22Rv1 (cell line): ENCODE data around the gene CLIP2.

Experiments
- ZFX ChIP-seq: fragments of 450-650 bp; IDR thresholded peaks from 2 replicates; pipeline ENCODE4 v1.6.1; 2017; ENCODE audit warnings: antibody characterized with exemption, borderline replicate concordance
- TF ChIP-seq, protein P1 (sequence below): fragments of 450-650 bp; IDR thresholded peaks from 2 replicates; pipeline ENCODE4 v1.5.1; 2017; ENCODE audit warnings: mild to moderate bottlenecking

DNA sequence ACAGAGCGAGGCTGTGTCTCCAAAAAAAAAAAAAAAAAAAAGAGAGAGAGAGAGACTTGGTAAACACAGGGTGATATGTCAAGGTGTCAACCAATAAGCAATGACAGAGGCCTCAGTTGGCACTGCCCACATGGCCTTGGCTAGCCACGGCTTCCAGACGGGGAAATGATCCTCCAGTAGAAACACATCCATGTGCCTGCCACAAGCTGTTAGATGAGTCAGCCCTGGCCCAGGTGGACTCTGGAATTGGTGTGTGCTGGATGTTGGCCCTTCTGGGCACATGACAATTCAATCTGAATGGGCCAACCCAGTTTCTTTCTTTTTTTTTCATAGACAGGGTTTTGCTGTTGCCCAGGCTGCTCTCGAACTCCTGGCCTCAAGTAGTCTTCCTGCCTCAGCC, 48.7 kb upstream of the CLIP2 start:
- TF ChIP-seq, protein P1, sequence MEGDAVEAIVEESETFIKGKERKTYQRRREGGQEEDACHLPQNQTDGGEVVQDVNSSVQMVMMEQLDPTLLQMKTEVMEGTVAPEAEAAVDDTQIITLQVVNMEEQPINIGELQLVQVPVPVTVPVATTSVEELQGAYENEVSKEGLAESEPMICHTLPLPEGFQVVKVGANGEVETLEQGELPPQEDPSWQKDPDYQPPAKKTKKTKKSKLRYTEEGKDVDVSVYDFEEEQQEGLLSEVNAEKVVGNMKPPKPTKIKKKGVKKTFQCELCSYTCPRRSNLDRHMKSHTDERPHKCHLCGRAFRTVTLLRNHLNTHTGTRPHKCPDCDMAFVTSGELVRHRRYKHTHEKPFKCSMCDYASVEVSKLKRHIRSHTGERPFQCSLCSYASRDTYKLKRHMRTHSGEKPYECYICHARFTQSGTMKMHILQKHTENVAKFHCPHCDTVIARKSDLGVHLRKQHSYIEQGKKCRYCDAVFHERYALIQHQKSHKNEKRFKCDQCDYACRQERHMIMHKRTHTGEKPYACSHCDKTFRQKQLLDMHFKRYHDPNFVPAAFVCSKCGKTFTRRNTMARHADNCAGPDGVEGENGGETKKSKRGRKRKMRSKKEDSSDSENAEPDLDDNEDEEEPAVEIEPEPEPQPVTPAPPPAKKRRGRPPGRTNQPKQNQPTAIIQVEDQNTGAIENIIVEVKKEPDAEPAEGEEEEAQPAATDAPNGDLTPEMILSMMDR = no peak
- TF ChIP-seq ZFX = no peak
